ENCODE measurements around the gene DIMT1.
A peak's percentile ranks its signal among the peaks of the same experiment; 100 is the strongest.

Gene DIMT1

DNA sequence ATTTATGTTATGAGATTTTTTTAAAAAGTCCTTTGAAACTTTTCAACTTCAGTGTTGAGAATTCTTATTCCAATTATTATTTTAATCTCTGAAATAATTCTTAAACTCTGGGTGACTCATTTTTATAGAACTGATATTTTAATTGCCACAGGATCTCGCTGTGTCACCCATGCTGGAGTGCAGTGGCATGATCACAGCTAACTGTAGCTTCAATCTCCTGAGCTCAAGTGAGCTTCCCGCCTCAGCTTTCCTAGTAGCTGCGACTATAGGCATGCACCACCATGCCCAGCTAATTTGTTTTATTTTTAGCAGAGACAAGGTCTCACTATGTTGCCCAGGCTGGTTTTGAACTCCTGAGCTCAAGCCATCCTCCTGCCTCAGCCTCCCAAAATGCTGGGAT is 41.0 kb downstream of the DIMT1 start:
- DNase-seq (ENCODE audit: low spot score) (no peak), ATAC-seq (ENCODE audit: low read depth) (no peak)
- Histone ChIP-seq H3K27ac (ENCODE audit: poor library complexity, severe bottlenecking) (no peak overlapping the region), H3K4me3 (ENCODE audit: severe bottlenecking) (no peak overlapping the region), H3K9me3 (ENCODE audit: severe bottlenecking) (no peaks in the 10 kb centered on the region), H3K27me3 (ENCODE audit: insufficient read depth, poor library complexity, severe bottlenecking) (no peaks in the 10 kb centered on the region), H3K36me3 (ENCODE audit: low read depth) (peaks cover 97% of the 10 kb centered on the region), H3K4me1 (ENCODE audit: insufficient read depth, poor library complexity, severe bottlenecking) (no peaks in the 10 kb centered on the region)
- TF ChIP-seq, protein P1, sequence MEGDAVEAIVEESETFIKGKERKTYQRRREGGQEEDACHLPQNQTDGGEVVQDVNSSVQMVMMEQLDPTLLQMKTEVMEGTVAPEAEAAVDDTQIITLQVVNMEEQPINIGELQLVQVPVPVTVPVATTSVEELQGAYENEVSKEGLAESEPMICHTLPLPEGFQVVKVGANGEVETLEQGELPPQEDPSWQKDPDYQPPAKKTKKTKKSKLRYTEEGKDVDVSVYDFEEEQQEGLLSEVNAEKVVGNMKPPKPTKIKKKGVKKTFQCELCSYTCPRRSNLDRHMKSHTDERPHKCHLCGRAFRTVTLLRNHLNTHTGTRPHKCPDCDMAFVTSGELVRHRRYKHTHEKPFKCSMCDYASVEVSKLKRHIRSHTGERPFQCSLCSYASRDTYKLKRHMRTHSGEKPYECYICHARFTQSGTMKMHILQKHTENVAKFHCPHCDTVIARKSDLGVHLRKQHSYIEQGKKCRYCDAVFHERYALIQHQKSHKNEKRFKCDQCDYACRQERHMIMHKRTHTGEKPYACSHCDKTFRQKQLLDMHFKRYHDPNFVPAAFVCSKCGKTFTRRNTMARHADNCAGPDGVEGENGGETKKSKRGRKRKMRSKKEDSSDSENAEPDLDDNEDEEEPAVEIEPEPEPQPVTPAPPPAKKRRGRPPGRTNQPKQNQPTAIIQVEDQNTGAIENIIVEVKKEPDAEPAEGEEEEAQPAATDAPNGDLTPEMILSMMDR (IDR thresholded peaks at IDR 0.05; ENCODE audit: poor library complexity, severe bottlenecking): no peak

DNA sequence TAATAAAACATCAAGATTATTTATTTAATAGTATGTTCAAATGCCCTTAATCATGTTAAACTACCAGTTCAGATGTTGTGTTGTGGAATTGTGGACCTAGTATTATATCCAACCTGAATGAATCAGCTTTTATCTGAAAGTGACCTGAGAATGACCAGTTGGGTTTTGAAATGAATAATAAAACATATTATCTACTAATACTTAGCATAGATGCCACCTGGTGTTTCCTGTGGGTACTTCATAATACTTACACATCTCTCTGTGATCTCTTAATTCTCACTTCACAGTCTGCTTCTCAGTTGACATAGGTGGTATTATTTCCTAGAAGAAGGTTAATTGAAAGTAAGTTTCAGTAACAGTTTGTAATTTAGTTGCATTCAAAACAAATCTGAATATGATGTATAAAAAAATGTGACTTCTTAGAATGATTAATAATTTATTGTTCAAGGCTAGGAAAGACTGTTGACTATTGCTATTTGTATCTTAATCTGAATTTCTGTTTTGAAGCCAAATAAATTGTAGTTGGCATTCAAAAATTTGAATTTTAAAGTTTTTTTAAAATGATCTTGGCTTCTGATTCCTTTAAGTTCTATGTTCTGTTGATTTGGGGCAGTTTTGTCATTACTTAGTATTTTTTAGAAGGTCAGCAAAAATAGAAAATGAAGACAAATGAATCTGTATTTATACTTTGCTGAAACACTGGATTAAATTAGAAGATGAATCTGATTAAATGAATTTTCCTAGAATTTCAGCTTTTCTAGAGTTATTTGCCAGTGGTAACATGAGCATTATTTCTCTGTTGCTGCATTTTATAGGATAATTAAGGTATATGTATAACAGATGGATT is 49.5 kb downstream of the DIMT1 start:
- Histone ChIP-seq H3K27me3 (ENCODE audit: insufficient read depth, poor library complexity, severe bottlenecking) (no peaks in the 10 kb centered on the region), H3K36me3 (ENCODE audit: low read depth) (peaks cover 95% of the 10 kb centered on the region), H3K27ac (ENCODE audit: poor library complexity, severe bottlenecking) (no peak overlapping the region), H3K4me1 (ENCODE audit: insufficient read depth, poor library complexity, severe bottlenecking) (peaks cover 2% of the 10 kb centered on the region), H3K4me3 (ENCODE audit: severe bottlenecking) (no peak overlapping the region), H3K9me3 (ENCODE audit: severe bottlenecking) (no peaks in the 10 kb centered on the region)
- DNase-seq (ENCODE audit: low spot score): no peak
- peak; percentile 75 for ATAC-seq (ENCODE audit: low read depth)
- TF ChIP-seq, protein P1 (IDR thresholded peaks at IDR 0.05; ENCODE audit: poor library complexity, severe bottlenecking): peak; percentile 85

DNA sequence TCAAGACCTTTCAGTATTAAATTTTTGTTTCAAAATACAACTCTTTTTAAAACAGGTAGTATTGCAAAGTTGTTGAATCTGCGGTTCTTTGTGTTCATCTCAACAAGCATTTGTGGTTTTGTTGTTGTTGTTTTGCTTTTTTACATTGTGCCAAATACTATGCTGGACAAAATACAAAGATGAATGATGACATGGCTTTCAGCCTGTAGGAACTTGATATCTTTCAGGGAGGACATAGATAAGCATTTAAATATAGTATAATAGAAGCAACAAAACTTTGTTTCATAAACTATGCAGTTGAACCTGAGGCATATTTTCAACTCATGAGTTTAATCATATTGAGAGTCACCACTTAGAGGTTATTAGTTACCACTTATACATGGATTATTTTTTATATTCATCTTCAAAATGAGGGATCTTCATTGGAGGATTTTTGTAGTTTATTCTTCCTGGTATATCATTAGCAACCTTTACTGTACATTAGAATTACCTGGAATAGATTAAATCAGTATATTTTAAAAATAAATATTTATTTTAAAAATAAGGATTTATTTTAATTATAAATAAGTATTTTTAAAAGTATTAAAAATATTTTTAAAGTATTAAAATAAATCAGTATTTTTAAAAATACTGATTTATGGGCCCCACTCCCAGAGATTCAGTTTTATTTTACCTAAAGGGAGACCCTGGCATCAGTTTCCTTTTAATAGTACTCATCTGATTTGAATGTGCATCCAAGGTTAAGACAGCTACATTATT is 54.8 kb downstream of the DIMT1 start:
- H3K36me3 ChIP-seq (ENCODE audit: low read depth): peaks cover 86% of the 10 kb centered on the region
- DNase-seq (ENCODE audit: low spot score) (no peak), ATAC-seq (ENCODE audit: low read depth) (no peak)

DNA sequence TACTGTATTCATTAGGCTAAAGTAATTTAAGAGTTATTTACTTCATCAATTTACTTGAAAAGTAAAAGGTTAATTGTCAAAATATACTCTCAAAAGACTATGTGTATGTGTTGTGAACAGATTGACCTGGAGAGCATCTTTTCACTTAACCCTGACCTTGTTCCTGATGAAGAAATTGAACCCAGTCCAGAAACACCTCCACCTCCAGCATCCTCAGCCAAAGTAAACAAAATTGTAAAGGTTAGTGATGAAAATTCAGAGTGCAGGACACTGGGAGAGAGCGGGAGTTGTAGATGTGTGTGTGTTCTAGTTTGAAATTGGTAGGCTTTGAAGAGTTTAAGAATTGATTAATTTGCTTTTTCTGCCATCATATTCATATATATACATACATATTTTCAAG is 55.8 kb downstream of the DIMT1 start:
- no peaks in the 10 kb centered on the region for H3K9me3 ChIP-seq (ENCODE audit: severe bottlenecking)
- TF ChIP-seq, protein P1 (IDR thresholded peaks at IDR 0.05; ENCODE audit: poor library complexity, severe bottlenecking): no peak
- H3K27ac ChIP-seq (ENCODE audit: poor library complexity, severe bottlenecking): no peak overlapping the region
- no peaks in the 10 kb centered on the region for H3K4me1 ChIP-seq (ENCODE audit: insufficient read depth, poor library complexity, severe bottlenecking)
- no peak for DNase-seq (ENCODE audit: low spot score)
- peaks cover 76% of the 10 kb centered on the region for H3K36me3 ChIP-seq (ENCODE audit: low read depth)
- H3K4me3 ChIP-seq (ENCODE audit: severe bottlenecking): no peak overlapping the region
- ATAC-seq (ENCODE audit: low read depth): no peak
- no peaks in the 10 kb centered on the region for H3K27me3 ChIP-seq (ENCODE audit: insufficient read depth, poor library complexity, severe bottlenecking)

More for the DNA sequence above, 54.8 kb downstream of the DIMT1 start:
- Histone ChIP-seq H3K4me3 (ENCODE audit: severe bottlenecking) (no peak overlapping the region), H3K27me3 (ENCODE audit: insufficient read depth, poor library complexity, severe bottlenecking) (no peaks in the 10 kb centered on the region), H3K4me1 (ENCODE audit: insufficient read depth, poor library complexity, severe bottlenecking) (peaks cover 2% of the 10 kb centered on the region), H3K9me3 (ENCODE audit: severe bottlenecking) (no peaks in the 10 kb centered on the region), H3K27ac (ENCODE audit: poor library complexity, severe bottlenecking) (no peak overlapping the region)
- TF ChIP-seq, protein P1 (IDR thresholded peaks at IDR 0.05; ENCODE audit: poor library complexity, severe bottlenecking): no peak

Data from RWPE2 (cell line).